AG10803 (cell line): ENCODE data around the gene TMEM82.

Experiments
- DNase-seq: peaks from one replicate; pipeline ENCODE4 v3.0.0; 2010; ENCODE audit warnings: low read depth
- H3K4me3 ChIP-seq: 2 replicates; pipeline ENCODE4 v1.5.1; 2011; ENCODE audit warnings: mild to moderate bottlenecking, low read length, control low read depth
- CTCF ChIP-seq: conservative IDR thresholded peaks from 2 replicates; pipeline ENCODE4 v1.5.1; 2011; ENCODE audit warnings: mild to moderate bottlenecking, low read length, control low read depth, inconsistent platforms

TMEM82 gene

GRCh38 chr1:15735304-15736037 is 6.8 kb upstream of the TMEM82 start:
- no peak overlapping the region for H3K4me3 ChIP-seq
- no peak for TF ChIP-seq CTCF
- no peak for DNase-seq

DNA sequence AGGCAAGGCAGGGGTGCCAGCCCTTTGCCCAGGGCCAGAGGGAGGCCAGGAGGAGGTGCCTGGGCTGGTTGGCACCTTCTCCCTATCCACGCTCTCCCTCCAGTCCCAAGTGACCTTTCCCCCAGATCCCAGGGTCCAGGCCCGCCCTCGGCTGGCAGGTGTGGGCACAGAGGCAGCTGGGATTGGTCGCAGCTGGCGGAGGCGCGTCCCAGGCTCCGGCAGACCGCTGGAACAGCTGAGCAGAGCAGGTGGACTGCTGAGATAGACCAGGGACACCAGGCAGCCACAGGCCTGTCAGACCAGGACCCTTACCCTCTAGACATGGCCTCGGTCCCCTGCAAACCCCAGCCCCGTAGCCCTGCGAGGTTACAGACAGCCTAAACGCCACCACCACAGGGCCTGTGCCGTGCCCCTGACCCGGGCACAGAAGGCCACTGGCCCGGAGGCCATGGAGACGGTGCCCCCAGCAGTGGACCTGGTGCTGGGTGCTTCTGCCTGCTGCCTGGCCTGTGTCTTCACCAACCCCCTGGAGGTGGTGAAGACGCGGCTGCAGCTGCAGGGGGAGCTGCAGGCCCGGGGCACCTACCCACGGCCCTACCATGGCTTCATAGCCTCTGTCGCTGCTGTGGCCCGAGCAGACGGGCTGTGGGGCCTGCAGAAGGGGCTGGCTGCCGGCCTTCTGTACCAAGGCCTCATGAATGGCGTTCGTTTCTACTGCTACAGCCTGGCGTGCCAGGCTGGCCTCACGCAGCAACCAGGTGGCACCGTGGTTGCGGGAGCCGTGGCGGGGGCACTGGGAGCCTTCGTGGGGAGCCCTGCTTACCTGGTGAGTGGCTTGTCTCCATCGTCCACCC is 6.0 kb upstream of the TMEM82 start, which contains the start of gene SLC25A34:
TSS of gene SLC25A34 (plus strand) at position 221 of the 854 bp plus-strand sequence. CDS start at position 449, 228 bp downstream.
- no peak for DNase-seq
- H3K4me3 ChIP-seq = no peak within 1 kb of the TSS
- no peak for TF ChIP-seq CTCF

GRCh38 chr1:15736892-15737261 is 5.4 kb upstream of the TMEM82 start:
- H3K4me3 ChIP-seq = no peak overlapping the region
- DNase-seq = no peak
- TF ChIP-seq CTCF = no peak

DNA sequence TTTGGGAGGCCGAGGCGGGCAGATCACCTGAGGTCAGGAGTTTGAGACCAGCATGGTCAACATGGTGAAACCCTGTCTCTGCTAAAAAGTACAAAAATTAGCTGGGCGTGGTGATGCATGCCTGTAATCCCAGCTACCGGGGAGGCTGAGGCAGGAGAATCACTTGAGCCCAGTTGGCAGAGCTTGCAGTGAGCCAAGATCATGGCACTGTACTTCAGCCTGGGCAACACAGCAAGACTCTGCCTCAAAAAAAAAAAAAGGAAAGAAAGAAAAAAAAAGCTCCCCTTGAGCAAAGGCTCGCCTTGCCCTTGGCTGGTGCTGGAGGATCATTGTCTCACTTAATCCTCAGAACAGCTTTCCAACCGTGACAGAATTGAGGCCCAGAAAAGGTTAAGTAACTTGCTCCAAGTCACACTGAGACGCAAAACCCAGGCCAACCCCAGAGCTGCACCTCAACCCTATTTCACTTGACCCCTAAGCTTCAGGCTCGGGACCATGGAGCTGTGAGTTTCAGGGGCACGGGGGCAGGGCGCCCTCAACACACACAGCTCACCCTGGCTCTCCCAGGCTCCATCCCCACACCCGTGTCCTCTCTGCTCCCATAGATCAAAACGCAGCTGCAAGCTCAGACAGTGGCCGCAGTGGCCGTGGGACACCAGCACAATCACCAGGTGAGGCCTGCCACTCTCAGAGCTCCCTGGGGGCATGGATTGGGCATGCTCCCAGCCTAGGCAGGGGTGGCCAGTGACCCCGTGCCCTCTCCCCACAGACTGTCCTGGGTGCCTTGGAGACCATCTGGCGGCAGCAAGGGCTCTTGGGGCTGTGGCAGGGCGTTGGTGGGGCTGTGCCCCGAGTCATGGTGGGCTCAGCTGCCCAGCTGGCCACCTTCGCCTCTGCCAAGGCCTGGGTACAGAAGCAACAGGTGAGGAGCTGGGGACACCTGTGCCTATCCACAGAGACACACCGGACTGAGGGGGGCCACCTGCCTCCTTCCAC is 4.7 kb upstream of the TMEM82 start:
- H3K4me3 ChIP-seq = no peak overlapping the region
- no peak for TF ChIP-seq CTCF
- no peak for DNase-seq

- DNase-seq = no peak
- TF ChIP-seq CTCF = no peak
- H3K4me3 ChIP-seq = no peak overlapping the region
Measured at GRCh38 chr1:15738416-15739113, 3.7 kb upstream of the TMEM82 start.

DNA sequence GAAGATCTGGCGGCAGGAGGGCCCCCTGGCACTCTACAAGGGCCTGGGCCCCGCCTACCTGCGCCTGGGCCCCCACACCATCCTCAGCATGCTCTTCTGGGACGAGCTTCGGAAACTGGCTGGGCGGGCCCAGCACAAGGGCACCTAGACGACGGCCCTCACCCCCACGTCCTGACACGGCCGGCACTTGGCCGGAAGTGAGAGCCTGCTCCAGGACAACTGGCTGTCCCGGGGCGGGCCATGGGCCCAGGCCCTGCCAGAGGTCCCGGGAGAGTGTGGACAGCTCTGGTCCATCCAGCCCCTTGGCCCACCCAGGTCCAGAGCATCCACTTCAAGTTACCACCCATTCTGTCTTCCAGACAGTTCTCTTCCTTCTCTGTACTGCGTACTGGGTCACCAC is 3.0 kb upstream of the TMEM82 start:
- no peak for TF ChIP-seq CTCF
- DNase-seq = no peak
- no peak overlapping the region for H3K4me3 ChIP-seq
